K562 (cell line): Measurements from ENCODE around the gene USP48. TPM values are rescaled to one million over a fixed set of nuclear protein-coding genes. Genes with fewer than 3 reads are reported as not detected.

Experiments used
- ARID1B ChIP-seq: fragments of 450-650 bp; IDR thresholded peaks from 2 replicates; pipeline ENCODE4 v1.6.1; 2016; ENCODE audit warnings: antibody characterized with exemption, mild to moderate bottlenecking, inconsistent platforms
- E2F1 ChIP-seq: sonication (generic); formaldehyde crosslinking; IDR thresholded peaks from 2 replicates; pipeline ENCODE4 v1.8.1; 2023; ENCODE audit warnings: mild to moderate bottlenecking, missing genetic modification reagents, moderate library complexity
- GABPB2 ChIP-seq: fragments of 250-450 bp; sonication (Bioruptor Pico); conservative IDR thresholded peaks from 2 replicates; pipeline ENCODE4 v1.5.1; 2021; ENCODE audit warnings: mild to moderate bottlenecking
- MAZ ChIP-seq, 2 experiments: fragments of 450-650 bp in 1 of 2; sonication (generic) in 1 of 2; formaldehyde crosslinking; IDR thresholded peaks in 1 of 2; conservative IDR thresholded peaks in 1 of 2; 2 replicates each; pipeline versions ENCODE4 v1.4.0 to v1.5.0; 2020; ENCODE audit warnings: mild to moderate bottlenecking in 1 of 2, missing genetic modification reagents in 1 of 2
- MBD2 ChIP-seq: sonication (generic); IDR thresholded peaks from 2 replicates; pipeline ENCODE4 v1.6.1; 2016; ENCODE audit warnings: low read depth, borderline replicate concordance
- MTA3 ChIP-seq: fragments of 450-650 bp; formaldehyde crosslinking; IDR thresholded peaks from 2 replicates; pipeline ENCODE4 v1.6.1; 2017; ENCODE audit warnings: mild to moderate bottlenecking, borderline replicate concordance
- NEUROD1 ChIP-seq: fragments of 150-350 bp; IDR thresholded peaks from 2 replicates; pipeline ENCODE4 v1.6.1; 2014; ENCODE audit warnings: borderline replicate concordance, low read length, low read depth; ENCODE audit not compliant: partially characterized antibody
- NFYB ChIP-seq: IDR thresholded peaks from 2 replicates; pipeline ENCODE4 v1.6.1; 2011; ENCODE audit warnings: mild to moderate bottlenecking, moderate library complexity; ENCODE audit not compliant: insufficient read length; ENCODE audit errors: extremely low read depth
- NR2C1 ChIP-seq, 2 experiments: fragments of 450-650 bp; IDR thresholded peaks; 2 replicates each; pipeline ENCODE4 v1.6.1; 2017; ENCODE audit warnings: mild to moderate bottlenecking in 2 of 2, antibody characterized with exemption in 1 of 2, inconsistent platforms in 1 of 2, missing compliant biosample characterization in 1 of 2, missing genetic modification characterization in 1 of 2
- PTRF ChIP-seq: fragments of 450-650 bp; IDR thresholded peaks from 2 replicates; pipeline ENCODE4 v1.6.1; 2016; ENCODE audit warnings: mild to moderate bottlenecking, missing genetic modification characterization, missing compliant biosample characterization
- RB1 ChIP-seq: fragments of 450-650 bp; IDR thresholded peaks from 2 replicates; pipeline ENCODE4 v1.6.1; 2017; ENCODE audit warnings: low read depth, mild to moderate bottlenecking
- RBM15 ChIP-seq: fragments of 200-400 bp; formaldehyde crosslinking; IDR thresholded peaks from 2 replicates; pipeline ENCODE4 v1.6.1; 2018; ENCODE audit warnings: mild to moderate bottlenecking, low read length, moderate library complexity; ENCODE audit not compliant: insufficient read depth
- RBM25 ChIP-seq: fragments of 200-400 bp; formaldehyde crosslinking; IDR thresholded peaks from 2 replicates; pipeline ENCODE4 v1.6.1; 2018; ENCODE audit warnings: low read length, low read depth, moderate library complexity; ENCODE audit not compliant: severe bottlenecking
- RFX7 ChIP-seq: fragments of 250-450 bp; sonication (Bioruptor Pico); IDR thresholded peaks from 2 replicates; pipeline ENCODE4 v1.5.1; 2021; ENCODE audit warnings: mild to moderate bottlenecking
- SMARCA5 ChIP-seq: fragments of 450-650 bp; IDR thresholded peaks from 2 replicates; pipeline ENCODE4 v1.6.1; 2016
- SMARCB1 ChIP-seq: IDR thresholded peaks from 2 replicates; pipeline ENCODE4 v1.6.1; 2011; ENCODE audit warnings: improper control_type of control experiment, low read depth; ENCODE audit not compliant: insufficient read length
- polyA plus RNA-seq, 8 experiments: library from polyadenylated mRNA; depleted of rRNA in 4 of 8; stranded (reverse) in 5 of 8; unstranded in 3 of 8; fragments of >200 nt; fragmentation: Nextera tagmentation in 2 of 8; fragmentation: Illumina TruSeq in 1 of 8; extraction: Ambion mirVana in 2 of 8; extraction: Trizol in 1 of 8; gene quantifications; 2 replicates each; pipeline versions ENCODE4 v1.2.1 to v1.2.3, GENCODE V29; 2011 to 2014; ENCODE audit warnings: inconsistent platforms in 1 of 8, missing spikeins in 1 of 8
- total RNA-seq, 7 experiments: library from RNA; depleted of rRNA in 6 of 7; stranded (reverse); fragments of >200 nt in 6 of 7; fragmentation: Illumina TruSeq in 2 of 7; extraction: Trizol in 2 of 7; gene quantifications; 2 replicates each; pipeline versions ENCODE4 v1.2.1 to v1.2.3, GENCODE V29; 2011 to 2021; ENCODE audit warnings: low replicate concordance in 1 of 7
- TF ChIP-seq, protein P1 (sequence below): fragments of 250-450 bp; sonication (Bioruptor Pico); IDR thresholded peaks from 2 replicates; pipeline ENCODE4 v1.4.0; 2020; ENCODE audit warnings: mild to moderate bottlenecking, moderate library complexity
- TF ChIP-seq, protein P2 (sequence below): fragments of 450-650 bp; IDR thresholded peaks from 2 replicates; pipeline ENCODE4 v1.6.1; 2014; ENCODE audit warnings: low read depth, mild to moderate bottlenecking, moderate library complexity, borderline replicate concordance
- TF ChIP-seq, protein P3 (sequence below): fragments of 250-450 bp; sonication (Bioruptor Pico); IDR thresholded peaks from 2 replicates; pipeline ENCODE4 v1.4.0; 2020

Gene USP48
- total and polyA plus RNA-seq, 9 of the 15 experiments (the other 6 are each of a cell fraction or from before 2014, with no cell fraction given) = 23.3 to 123 (median 106) TPM

DNA sequence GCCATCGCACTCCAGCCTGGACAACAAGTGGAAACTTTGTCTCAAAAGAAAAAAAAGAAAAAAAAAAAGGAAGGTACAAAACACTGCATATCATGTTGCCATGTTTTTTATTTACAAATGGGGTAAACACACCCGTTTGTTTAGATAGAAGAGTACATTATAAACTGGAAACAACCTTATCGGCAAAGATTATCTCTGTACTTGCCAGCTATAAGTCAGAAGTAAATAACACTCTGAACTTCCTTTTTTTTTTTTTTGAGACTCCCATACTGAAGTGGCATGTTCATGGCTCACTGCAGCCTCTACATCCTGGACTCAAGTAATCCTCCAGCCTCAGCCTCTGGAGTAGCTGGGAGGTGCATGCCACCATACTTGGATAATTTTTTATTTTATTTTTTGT lies 21.9 kb downstream of the USP48 start (continued):
- TF ChIP-seq RFX7 (CRISPR knock-in tag) (no peak), RBM25 (peak; percentile 32), ARID1B (peak; percentile 63), SMARCB1 (no peak), MAZ (CRISPR knock-in tag; conservative IDR thresholded peaks at IDR 0.05 in 1 of 2, IDR thresholded peaks at IDR 0.05 in 1 of 2) (0 out of 4 replicates have a peak, but pooled peaks of 1 of the 2 experiments have one; percentile 27), E2F1 (CRISPR knock-in tag) (no peak), MTA3 (0 out of 2 replicates have a peak, but pooled peaks have one; percentile 23), PTRF (no peak), MBD2 (no peak), NFYB (no peak), RB1 (no peak), RBM15 (no peak), NR2C1 (IDR thresholded peaks at IDR 0.05) (peak; percentile 46; the same call in 1 of the 2 replicates), NR2C1 (tag; IDR thresholded peaks at IDR 0.05) (peak; percentile 45), NEUROD1 (no peak), SMARCA5 (no peak; the same call in 1 of the 2 replicates), GABPB2 (CRISPR knock-in tag) (no peak)
- TF ChIP-seq, protein P1, sequence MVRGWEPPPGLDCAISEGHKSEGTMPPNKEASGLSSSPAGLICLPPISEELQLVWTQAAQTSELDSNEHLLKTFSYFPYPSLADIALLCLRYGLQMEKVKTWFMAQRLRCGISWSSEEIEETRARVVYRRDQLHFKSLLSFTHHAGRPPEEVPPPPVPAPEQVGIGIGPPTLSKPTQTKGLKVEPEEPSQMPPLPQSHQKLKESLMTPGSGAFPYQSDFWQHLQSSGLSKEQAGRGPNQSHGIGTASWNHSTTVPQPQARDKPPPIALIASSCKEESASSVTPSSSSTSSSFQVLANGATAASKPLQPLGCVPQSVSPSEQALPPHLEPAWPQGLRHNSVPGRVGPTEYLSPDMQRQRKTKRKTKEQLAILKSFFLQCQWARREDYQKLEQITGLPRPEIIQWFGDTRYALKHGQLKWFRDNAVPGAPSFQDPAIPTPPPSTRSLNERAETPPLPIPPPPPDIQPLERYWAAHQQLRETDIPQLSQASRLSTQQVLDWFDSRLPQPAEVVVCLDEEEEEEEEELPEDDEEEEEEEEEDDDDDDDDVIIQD (CRISPR knock-in tag) = no peak
- TF ChIP-seq, protein P2, sequence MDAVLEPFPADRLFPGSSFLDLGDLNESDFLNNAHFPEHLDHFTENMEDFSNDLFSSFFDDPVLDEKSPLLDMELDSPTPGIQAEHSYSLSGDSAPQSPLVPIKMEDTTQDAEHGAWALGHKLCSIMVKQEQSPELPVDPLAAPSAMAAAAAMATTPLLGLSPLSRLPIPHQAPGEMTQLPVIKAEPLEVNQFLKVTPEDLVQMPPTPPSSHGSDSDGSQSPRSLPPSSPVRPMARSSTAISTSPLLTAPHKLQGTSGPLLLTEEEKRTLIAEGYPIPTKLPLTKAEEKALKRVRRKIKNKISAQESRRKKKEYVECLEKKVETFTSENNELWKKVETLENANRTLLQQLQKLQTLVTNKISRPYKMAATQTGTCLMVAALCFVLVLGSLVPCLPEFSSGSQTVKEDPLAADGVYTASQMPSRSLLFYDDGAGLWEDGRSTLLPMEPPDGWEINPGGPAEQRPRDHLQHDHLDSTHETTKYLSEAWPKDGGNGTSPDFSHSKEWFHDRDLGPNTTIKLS = no peak
- TF ChIP-seq, protein P3, sequence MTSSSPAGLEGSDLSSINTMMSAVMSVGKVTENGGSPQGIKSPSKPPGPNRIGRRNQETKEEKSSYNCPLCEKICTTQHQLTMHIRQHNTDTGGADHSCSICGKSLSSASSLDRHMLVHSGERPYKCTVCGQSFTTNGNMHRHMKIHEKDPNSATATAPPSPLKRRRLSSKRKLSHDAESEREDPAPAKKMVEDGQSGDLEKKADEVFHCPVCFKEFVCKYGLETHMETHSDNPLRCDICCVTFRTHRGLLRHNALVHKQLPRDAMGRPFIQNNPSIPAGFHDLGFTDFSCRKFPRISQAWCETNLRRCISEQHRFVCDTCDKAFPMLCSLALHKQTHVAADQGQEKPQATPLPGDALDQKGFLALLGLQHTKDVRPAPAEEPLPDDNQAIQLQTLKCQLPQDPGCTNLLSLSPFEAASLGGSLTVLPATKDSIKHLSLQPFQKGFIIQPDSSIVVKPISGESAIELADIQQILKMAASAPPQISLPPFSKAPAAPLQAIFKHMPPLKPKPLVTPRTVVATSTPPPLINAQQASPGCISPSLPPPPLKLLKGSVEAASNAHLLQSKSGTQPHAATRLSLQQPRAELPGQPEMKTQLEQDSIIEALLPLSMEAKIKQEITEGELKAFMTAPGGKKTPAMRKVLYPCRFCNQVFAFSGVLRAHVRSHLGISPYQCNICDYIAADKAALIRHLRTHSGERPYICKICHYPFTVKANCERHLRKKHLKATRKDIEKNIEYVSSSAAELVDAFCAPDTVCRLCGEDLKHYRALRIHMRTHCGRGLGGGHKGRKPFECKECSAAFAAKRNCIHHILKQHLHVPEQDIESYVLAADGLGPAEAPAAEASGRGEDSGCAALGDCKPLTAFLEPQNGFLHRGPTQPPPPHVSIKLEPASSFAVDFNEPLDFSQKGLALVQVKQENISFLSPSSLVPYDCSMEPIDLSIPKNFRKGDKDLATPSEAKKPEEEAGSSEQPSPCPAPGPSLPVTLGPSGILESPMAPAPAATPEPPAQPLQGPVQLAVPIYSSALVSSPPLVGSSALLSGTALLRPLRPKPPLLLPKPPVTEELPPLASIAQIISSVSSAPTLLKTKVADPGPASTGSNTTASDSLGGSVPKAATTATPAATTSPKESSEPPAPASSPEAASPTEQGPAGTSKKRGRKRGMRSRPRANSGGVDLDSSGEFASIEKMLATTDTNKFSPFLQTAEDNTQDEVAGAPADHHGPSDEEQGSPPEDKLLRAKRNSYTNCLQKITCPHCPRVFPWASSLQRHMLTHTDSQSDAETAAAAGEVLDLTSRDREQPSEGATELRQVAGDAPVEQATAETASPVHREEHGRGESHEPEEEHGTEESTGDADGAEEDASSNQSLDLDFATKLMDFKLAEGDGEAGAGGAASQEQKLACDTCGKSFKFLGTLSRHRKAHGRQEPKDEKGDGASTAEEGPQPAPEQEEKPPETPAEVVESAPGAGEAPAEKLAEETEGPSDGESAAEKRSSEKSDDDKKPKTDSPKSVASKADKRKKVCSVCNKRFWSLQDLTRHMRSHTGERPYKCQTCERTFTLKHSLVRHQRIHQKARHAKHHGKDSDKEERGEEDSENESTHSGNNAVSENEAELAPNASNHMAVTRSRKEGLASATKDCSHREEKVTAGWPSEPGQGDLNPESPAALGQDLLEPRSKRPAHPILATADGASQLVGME (CRISPR knock-in tag) = no peak
